ENCODE results near the gene PARM1. TPM values are rescaled to one million over a fixed set of nuclear protein-coding genes. Genes with fewer than 3 reads are reported as not detected.

The PARM1 gene
- total and polyA plus RNA-seq, 2 experiments from 2014 or later, result 0.14 TPM; not detected in 1

DNA sequence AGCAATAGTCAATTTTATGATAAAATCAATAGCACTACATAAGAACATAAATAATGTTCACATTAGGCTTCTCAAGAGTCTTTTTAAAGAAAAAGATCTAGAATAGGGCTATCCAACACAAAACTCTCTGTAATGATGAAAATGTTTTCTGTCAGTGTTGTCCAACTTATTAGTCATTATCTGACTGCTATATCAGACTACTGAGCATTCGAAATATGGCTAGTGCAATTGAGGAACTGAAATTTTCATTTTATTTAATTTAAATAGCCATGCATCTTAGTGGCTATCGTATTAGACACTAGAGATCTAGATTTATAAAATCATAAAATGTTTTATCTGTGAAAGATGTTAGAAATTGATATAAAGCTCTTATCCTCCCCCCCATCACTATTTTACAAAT, 26.0 kb downstream of the PARM1 start:
- WGBS, 2 experiments (ENCODE audit: low coverage in 1 of 2, low lambda C conversion rate in 2 of 2, missing lambda C conversion rate in 2 of 2), result 5 to 11% methylated on average over 2 of the region's 2 CpGs
- Histone ChIP-seq H3K36me3 (ENCODE audit: low read depth) (no peaks in the 10 kb centered on the region), H3K9me2 (ENCODE audit: insufficient read depth) (no peaks in the 10 kb centered on the region), H3K9ac (no peak overlapping the region), H3F3A (ENCODE audit: insufficient read depth) (no peaks in the 10 kb centered on the region), H2AFZ (no peak overlapping the region), H3K27me3 (replicated peaks; ENCODE audit: insufficient read depth) (no peaks in the 10 kb centered on the region), H4K20me1 (ENCODE audit: insufficient read depth) (no peaks in the 10 kb centered on the region), H3K27ac (no peak overlapping the region), H3K4me2 (ENCODE audit: unreplicated experiment) (no peak overlapping the region), H3K4me1 (ENCODE audit: insufficient read depth) (no peaks in the 10 kb centered on the region), H3K4me3 (no peak overlapping the region), H3K79me2 (ENCODE audit: insufficient read depth) (no peaks in the 10 kb centered on the region), H3K9me3 (ENCODE audit: low read depth) (no peaks in the 10 kb centered on the region)
- TF ChIP-seq EZH2 (IDR thresholded peaks at IDR 0.05; ENCODE audit: insufficient read depth, poor library complexity, severe bottlenecking) (no peak), EZH2phosphoT487 (IDR thresholded peaks at IDR 0.05; ENCODE audit: insufficient read depth, low read depth) (no peak)
- in situ Hi-C loops (cut with MboI), result no loop called here
- no peak for DNase-seq

GRCh38 chr4:74961230-74961629, 28.3 kb downstream of the PARM1 start:
- Histone ChIP-seq H3F3A (ENCODE audit: insufficient read depth) (no peaks in the 10 kb centered on the region), H3K9ac (no peak overlapping the region), H3K4me1 (ENCODE audit: insufficient read depth) (no peaks in the 10 kb centered on the region), H3K9me3 (ENCODE audit: low read depth) (no peaks in the 10 kb centered on the region), H3K79me2 (ENCODE audit: insufficient read depth) (no peaks in the 10 kb centered on the region), H3K36me3 (ENCODE audit: low read depth) (no peaks in the 10 kb centered on the region), H3K27me3 (replicated peaks; ENCODE audit: insufficient read depth) (no peaks in the 10 kb centered on the region), H3K9me2 (ENCODE audit: insufficient read depth) (no peaks in the 10 kb centered on the region), H2AFZ (no peak overlapping the region), H4K20me1 (ENCODE audit: insufficient read depth) (no peaks in the 10 kb centered on the region), H3K27ac (no peak overlapping the region), H3K4me2 (ENCODE audit: unreplicated experiment) (no peak overlapping the region), H3K4me3 (no peak overlapping the region)
- TF ChIP-seq EZH2phosphoT487 (IDR thresholded peaks at IDR 0.05; ENCODE audit: insufficient read depth, low read depth), result no peak
- TF ChIP-seq EZH2 (IDR thresholded peaks at IDR 0.05; ENCODE audit: insufficient read depth, poor library complexity, severe bottlenecking), result no peak
- in situ Hi-C loops (cut with MboI), result no loop called here
- DNase-seq, result no peak
- WGBS, 2 experiments (ENCODE audit: low coverage in 1 of 2, low lambda C conversion rate in 2 of 2, missing lambda C conversion rate in 2 of 2), result 57 to 66% methylated on average over 2 of the region's 2 CpGs

DNA sequence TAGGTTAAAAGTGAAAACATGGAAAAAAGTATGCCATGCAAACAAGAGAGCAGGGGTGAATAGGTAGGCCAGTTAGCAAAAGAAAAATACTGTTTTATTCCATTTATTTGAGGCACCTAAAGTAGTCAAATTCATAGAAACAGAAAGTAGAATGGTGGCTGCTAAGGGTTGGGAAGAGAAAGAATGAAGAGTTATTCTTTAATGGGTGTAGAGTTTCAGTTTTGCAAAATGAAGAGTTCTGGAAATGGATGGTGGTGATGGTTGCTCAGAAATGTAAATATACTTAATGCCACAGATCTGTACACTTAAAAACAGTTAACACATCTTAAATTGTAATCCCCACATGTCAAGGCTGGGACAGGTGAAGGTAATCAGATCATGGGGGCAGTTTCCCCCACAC, 29.7 kb downstream of the PARM1 start:
- Histone ChIP-seq H3K27me3 (replicated peaks; ENCODE audit: insufficient read depth) (no peaks in the 10 kb centered on the region), H3K4me2 (ENCODE audit: unreplicated experiment) (no peak overlapping the region), H3K9me2 (ENCODE audit: insufficient read depth) (no peaks in the 10 kb centered on the region), H3F3A (ENCODE audit: insufficient read depth) (no peaks in the 10 kb centered on the region), H3K9ac (no peak overlapping the region), H3K36me3 (ENCODE audit: low read depth) (no peaks in the 10 kb centered on the region), H3K9me3 (ENCODE audit: low read depth) (no peaks in the 10 kb centered on the region), H4K20me1 (ENCODE audit: insufficient read depth) (no peaks in the 10 kb centered on the region), H3K79me2 (ENCODE audit: insufficient read depth) (no peaks in the 10 kb centered on the region), H3K4me1 (ENCODE audit: insufficient read depth) (no peaks in the 10 kb centered on the region), H3K4me3 (no peak overlapping the region), H3K27ac (no peak overlapping the region), H2AFZ (no peak overlapping the region)
- DNase-seq, result no peak
- in situ Hi-C loops (cut with MboI), result no loop called here
- no peak for TF ChIP-seq EZH2 (IDR thresholded peaks at IDR 0.05; ENCODE audit: insufficient read depth, poor library complexity, severe bottlenecking)
- TF ChIP-seq EZH2phosphoT487 (IDR thresholded peaks at IDR 0.05; ENCODE audit: insufficient read depth, low read depth), result no peak

GRCh38 chr4:74964311-74964710, 31.4 kb downstream of the PARM1 start:
- Histone ChIP-seq H3K4me2 (ENCODE audit: unreplicated experiment) (no peak overlapping the region), H3K79me2 (ENCODE audit: insufficient read depth) (no peaks in the 10 kb centered on the region), H3K4me3 (no peak overlapping the region), H3K27ac (no peak overlapping the region), H3K9ac (no peak overlapping the region), H3K27me3 (replicated peaks; ENCODE audit: insufficient read depth) (no peaks in the 10 kb centered on the region), H3F3A (ENCODE audit: insufficient read depth) (no peaks in the 10 kb centered on the region), H2AFZ (no peak overlapping the region), H3K9me2 (ENCODE audit: insufficient read depth) (no peaks in the 10 kb centered on the region), H3K9me3 (ENCODE audit: low read depth) (no peaks in the 10 kb centered on the region), H3K4me1 (ENCODE audit: insufficient read depth) (no peaks in the 10 kb centered on the region), H4K20me1 (ENCODE audit: insufficient read depth) (no peaks in the 10 kb centered on the region), H3K36me3 (ENCODE audit: low read depth) (no peaks in the 10 kb centered on the region)
- TF ChIP-seq EZH2phosphoT487 (IDR thresholded peaks at IDR 0.05; ENCODE audit: insufficient read depth, low read depth) (no peak), EZH2 (IDR thresholded peaks at IDR 0.05; ENCODE audit: insufficient read depth, poor library complexity, severe bottlenecking) (no peak)
- DNase-seq, result no peak
- 16 to 19% methylated on average over 2 of the region's 2 CpGs for WGBS, 2 experiments (ENCODE audit: low coverage in 1 of 2, low lambda C conversion rate in 2 of 2, missing lambda C conversion rate in 2 of 2)
- in situ Hi-C loops (cut with MboI), result no loop called here

DNA sequence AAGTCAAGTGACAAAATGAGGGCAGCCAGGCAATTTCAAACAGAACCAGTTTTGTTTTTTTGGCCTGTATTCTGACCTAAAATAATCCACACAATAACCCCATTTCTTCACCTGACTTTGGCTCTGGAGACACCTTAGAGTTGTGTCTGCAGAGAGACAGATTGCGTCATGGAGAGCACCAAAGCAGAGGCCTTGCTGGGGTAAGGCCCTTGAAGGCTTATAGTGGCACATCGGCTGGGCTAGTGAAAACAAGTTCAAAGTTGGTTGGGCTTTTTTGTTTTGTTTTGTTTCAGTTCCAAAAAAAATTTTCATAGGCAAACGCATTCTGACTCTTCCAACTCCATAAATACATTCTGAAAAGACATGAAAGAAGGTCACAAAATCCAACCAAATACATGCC, 34.4 kb downstream of the PARM1 start:
- Histone ChIP-seq H3K4me3 (no peak overlapping the region), H3K79me2 (ENCODE audit: insufficient read depth) (no peaks in the 10 kb centered on the region), H3K9ac (no peak overlapping the region), H3K9me3 (ENCODE audit: low read depth) (no peaks in the 10 kb centered on the region), H3K4me1 (ENCODE audit: insufficient read depth) (no peaks in the 10 kb centered on the region), H3K9me2 (ENCODE audit: insufficient read depth) (no peaks in the 10 kb centered on the region), H3K27ac (no peak overlapping the region), H3K36me3 (ENCODE audit: low read depth) (no peaks in the 10 kb centered on the region), H3F3A (ENCODE audit: insufficient read depth) (no peaks in the 10 kb centered on the region), H3K27me3 (replicated peaks; ENCODE audit: insufficient read depth) (no peaks in the 10 kb centered on the region), H2AFZ (no peak overlapping the region), H3K4me2 (ENCODE audit: unreplicated experiment) (no peak overlapping the region), H4K20me1 (ENCODE audit: insufficient read depth) (no peaks in the 10 kb centered on the region)
- in situ Hi-C loops (cut with MboI), result no loop called here
- no peak for DNase-seq
- TF ChIP-seq EZH2phosphoT487 (IDR thresholded peaks at IDR 0.05; ENCODE audit: insufficient read depth, low read depth) (no peak), EZH2 (IDR thresholded peaks at IDR 0.05; ENCODE audit: insufficient read depth, poor library complexity, severe bottlenecking) (no peak)
- WGBS, 2 experiments (ENCODE audit: low coverage in 1 of 2, low lambda C conversion rate in 2 of 2, missing lambda C conversion rate in 2 of 2), result 17 to 26% methylated on average over 3 of the region's 3 CpGs
